A172 (cell line): ENCODE data around the gene BCL2L13. TPM values are rescaled to one million over a fixed set of nuclear protein-coding genes. Genes with fewer than 3 reads are reported as not detected.

Source experiments
- DNase-seq: peaks from one replicate; pipeline ENCODE4 v3.0.0-alpha.2; 2015; ENCODE audit warnings: low spot score
- total RNA-seq: library from RNA; depleted of rRNA; stranded (reverse); fragments of >200 nt; shearing (Covaris generic); gene quantifications from 2 replicates; pipeline ENCODE4 v1.2.3, GENCODE V29; 2014; rRNA removed

Gene BCL2L13
- total RNA-seq, 1 experiment from 2014 or later = 47.5 TPM

DNA sequence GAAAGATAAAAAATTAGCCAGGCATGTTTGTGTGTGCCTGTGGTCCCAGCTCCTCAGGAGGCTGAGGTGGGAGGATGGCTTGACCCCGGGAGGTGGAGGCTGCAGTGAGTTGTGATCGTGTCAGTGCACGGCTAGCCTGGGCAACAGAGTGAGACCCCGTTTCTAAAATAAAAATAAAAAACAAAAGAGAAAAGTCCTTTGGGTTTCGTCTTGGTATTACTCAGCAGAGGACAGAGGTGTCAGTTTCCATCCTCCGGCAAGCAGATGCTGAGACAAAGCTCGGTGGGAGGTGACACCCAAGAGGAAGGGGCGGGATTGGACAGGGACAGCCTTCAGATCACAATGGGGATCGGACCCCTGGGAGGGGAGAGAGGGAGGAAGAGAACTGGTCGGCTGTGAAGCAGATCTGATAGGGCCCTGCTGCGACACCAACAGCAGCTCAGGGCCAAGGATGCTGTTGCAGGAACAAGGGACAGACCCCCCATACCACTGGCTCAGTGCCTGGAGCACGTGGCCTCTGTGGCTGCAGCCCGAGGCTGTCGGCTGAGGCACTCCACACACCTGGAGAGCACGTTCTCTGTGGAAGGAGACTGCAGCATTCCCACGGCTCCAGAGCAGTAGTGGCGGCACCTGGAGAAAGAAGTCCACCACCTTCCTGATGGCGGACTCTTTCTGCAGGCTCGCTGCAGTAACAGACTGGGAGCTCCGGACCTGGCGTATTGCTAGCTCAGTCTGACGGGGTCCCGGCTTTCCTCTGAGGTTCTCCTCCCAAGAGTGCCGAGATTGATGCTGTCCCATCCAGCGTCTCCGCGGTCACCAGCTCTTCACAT, 140.9 kb downstream of the BCL2L13 start:
- no peak for DNase-seq

DNA sequence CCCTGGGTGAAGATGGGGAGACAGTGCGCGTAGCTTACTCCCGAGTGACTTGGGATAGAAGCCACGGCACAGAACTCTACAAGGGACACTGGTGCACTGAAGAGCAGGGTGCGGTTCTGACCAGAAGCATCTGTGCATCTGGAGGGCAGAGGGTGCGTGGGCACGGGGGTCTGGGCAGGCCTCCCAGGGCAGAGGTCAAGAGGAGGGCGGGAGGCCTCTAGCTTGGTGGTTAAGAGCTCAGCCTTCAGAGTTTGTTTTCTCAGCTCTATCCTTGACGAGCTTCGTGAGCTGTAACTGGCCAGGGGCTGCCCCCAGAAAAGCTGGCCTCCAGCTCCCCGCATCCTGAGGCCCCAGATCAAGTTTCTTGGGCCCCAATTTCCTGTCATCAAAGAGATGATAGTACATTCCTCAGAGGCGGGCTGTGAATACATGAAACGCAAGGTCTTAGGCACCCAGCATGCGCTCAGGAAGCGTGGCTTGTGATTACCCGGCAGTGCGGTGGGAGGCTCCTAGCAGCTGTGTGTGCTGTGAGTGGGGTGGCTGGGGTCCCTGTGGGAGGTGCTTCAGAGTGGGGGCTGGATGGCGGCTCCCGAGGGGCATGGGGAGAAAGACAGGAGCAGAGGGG, 141.7 kb downstream of the BCL2L13 start:
- no peak for DNase-seq

Other genes starting within 250 kb of the BCL2L13 start
- gene SLC25A18, start 75.3 kb upstream of the BCL2L13 start, total RNA-seq = 0.09 TPM in 1 of 2 replicates, not detected in the other
- 183 and 220 TPM in 2 replicates for gene ATP6V1E1, start 10.0 kb upstream of the BCL2L13 start, total RNA-seq
- gene BID, start 135.7 kb downstream of the BCL2L13 start, total RNA-seq = 72.4 and 83.9 TPM in 2 replicates